GM23338 (cell line): Measurements from ENCODE around the gene CNOT11.

Experiments
- CREB1 ChIP-seq: fragments of 250-450 bp; sonication (Bioruptor Pico); IDR thresholded peaks from 2 replicates; pipeline ENCODE4 v1.5.0; 2020; ENCODE audit warnings: low read depth, mild to moderate bottlenecking, moderate library complexity
- CTCF ChIP-seq, 2 experiments: fragments of 200-600 bp in 1 of 2; sonication (generic) in 1 of 2; conservative IDR thresholded peaks; 2 replicates each; pipeline versions ENCODE4 v1.5.1 to v1.6.1; 2016 to 2017; ENCODE audit warnings: antibody characterized with exemption in 2 of 2, low read depth in 2 of 2, mild to moderate bottlenecking in 2 of 2, moderate library complexity in 1 of 2
- EZH2 ChIP-seq: fragments of 200-600 bp; sonication (generic); IDR thresholded peaks from one replicate; pipeline ENCODE4 v1.8.0; 2017; ENCODE audit warnings: antibody characterized with exemption, mild to moderate bottlenecking, low read depth; ENCODE audit not compliant: unreplicated experiment
- EZH2phosphoT487 ChIP-seq: fragments of 200-600 bp; sonication (generic); IDR thresholded peaks from one replicate; pipeline ENCODE4 v1.8.1; 2018; ENCODE audit warnings: antibody characterized with exemption; ENCODE audit not compliant: unreplicated experiment
- JUNB ChIP-seq: IDR thresholded peaks from one replicate; pipeline ENCODE4 v1.6.1; 2016; ENCODE audit warnings: antibody characterized with exemption; ENCODE audit not compliant: unreplicated experiment
- NANOG ChIP-seq: IDR thresholded peaks from 2 replicates; pipeline ENCODE4 v1.6.1; 2016; ENCODE audit warnings: antibody characterized with exemption, borderline replicate concordance
- POLR2AphosphoS5 ChIP-seq: IDR thresholded peaks from 2 replicates; pipeline ENCODE4 v1.6.1; 2016; ENCODE audit warnings: antibody characterized with exemption, low read depth
- ZNF114 ChIP-seq: fragments of 250-450 bp; sonication (Bioruptor Pico); IDR thresholded peaks from 2 replicates; pipeline ENCODE4 v1.5.0; 2020; ENCODE audit warnings: mild to moderate bottlenecking, moderate library complexity
- ZNF331 ChIP-seq: fragments of 250-450 bp; sonication (Bioruptor Pico); IDR thresholded peaks from 2 replicates; pipeline ENCODE4 v1.5.0; 2020; ENCODE audit warnings: low read depth, mild to moderate bottlenecking, moderate library complexity
- TF ChIP-seq, protein P1 (sequence below): IDR thresholded peaks from one replicate; pipeline ENCODE4 v1.6.1; 2018; ENCODE audit warnings: antibody characterized with exemption; ENCODE audit not compliant: unreplicated experiment

GRCh38 chr2:101232770-101233169, 19.9 kb upstream of the CNOT11 start:
- TF ChIP-seq NANOG (no peak), CTCF (conservative IDR thresholded peaks at IDR 0.05; ENCODE audit: low read depth in 2 of 2) (no peak), EZH2 (no peak), EZH2phosphoT487 (no peak), POLR2AphosphoS5 (no peak), JUNB (no peak), CREB1 (no peak), ZNF331 (CRISPR knock-in tag) (no peak), ZNF114 (CRISPR knock-in tag) (no peak)
- TF ChIP-seq, protein P1, sequence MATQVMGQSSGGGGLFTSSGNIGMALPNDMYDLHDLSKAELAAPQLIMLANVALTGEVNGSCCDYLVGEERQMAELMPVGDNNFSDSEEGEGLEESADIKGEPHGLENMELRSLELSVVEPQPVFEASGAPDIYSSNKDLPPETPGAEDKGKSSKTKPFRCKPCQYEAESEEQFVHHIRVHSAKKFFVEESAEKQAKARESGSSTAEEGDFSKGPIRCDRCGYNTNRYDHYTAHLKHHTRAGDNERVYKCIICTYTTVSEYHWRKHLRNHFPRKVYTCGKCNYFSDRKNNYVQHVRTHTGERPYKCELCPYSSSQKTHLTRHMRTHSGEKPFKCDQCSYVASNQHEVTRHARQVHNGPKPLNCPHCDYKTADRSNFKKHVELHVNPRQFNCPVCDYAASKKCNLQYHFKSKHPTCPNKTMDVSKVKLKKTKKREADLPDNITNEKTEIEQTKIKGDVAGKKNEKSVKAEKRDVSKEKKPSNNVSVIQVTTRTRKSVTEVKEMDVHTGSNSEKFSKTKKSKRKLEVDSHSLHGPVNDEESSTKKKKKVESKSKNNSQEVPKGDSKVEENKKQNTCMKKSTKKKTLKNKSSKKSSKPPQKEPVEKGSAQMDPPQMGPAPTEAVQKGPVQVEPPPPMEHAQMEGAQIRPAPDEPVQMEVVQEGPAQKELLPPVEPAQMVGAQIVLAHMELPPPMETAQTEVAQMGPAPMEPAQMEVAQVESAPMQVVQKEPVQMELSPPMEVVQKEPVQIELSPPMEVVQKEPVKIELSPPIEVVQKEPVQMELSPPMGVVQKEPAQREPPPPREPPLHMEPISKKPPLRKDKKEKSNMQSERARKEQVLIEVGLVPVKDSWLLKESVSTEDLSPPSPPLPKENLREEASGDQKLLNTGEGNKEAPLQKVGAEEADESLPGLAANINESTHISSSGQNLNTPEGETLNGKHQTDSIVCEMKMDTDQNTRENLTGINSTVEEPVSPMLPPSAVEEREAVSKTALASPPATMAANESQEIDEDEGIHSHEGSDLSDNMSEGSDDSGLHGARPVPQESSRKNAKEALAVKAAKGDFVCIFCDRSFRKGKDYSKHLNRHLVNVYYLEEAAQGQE = no peak
